HL-60 (cell line): ENCODE data around the gene PNPLA1.

Experiments used
- CTCF ChIP-seq: IDR thresholded peaks from one replicate; pipeline ENCODE4 v1.5.1; 2011; ENCODE audit warnings: low read length, control low read depth, inconsistent platforms; ENCODE audit not compliant: insufficient read depth
- GABPA ChIP-seq: IDR thresholded peaks from 2 replicates; pipeline ENCODE4 v1.6.1; 2012; ENCODE audit warnings: low read depth
- POLR2AphosphoS5 ChIP-seq: IDR thresholded peaks from 2 replicates; pipeline ENCODE4 v1.6.1; 2012; ENCODE audit warnings: low read depth
- REST ChIP-seq: IDR thresholded peaks from 2 replicates; pipeline ENCODE4 v1.6.1; 2012; ENCODE audit warnings: low read depth; ENCODE audit not compliant: insufficient replicate concordance
- SPI1 ChIP-seq: IDR thresholded peaks from 2 replicates; pipeline ENCODE4 v1.6.1; 2012; ENCODE audit warnings: low read depth, mild to moderate bottlenecking, borderline replicate concordance

- TF ChIP-seq CTCF (no peak), POLR2AphosphoS5 (no peak), GABPA (no peak), REST (no peak), SPI1 (no peak)
Measured at GRCh38 chr6:36273802-36274514, 4.1 kb downstream of the PNPLA1 start.
